Smooth muscle cell of the pulmonary artery (primary cell): ENCODE data around the gene NEK10. TPM values are rescaled to one million over a fixed set of nuclear protein-coding genes. Genes with fewer than 3 reads are reported as not detected.

Experiments used
- total RNA-seq: library from RNA; depleted of rRNA; stranded (reverse); fragments of >200 nt; gene quantifications from 2 replicates; pipeline ENCODE4 v1.2.3, GENCODE V29; 2014

Gene NEK10, protein sequence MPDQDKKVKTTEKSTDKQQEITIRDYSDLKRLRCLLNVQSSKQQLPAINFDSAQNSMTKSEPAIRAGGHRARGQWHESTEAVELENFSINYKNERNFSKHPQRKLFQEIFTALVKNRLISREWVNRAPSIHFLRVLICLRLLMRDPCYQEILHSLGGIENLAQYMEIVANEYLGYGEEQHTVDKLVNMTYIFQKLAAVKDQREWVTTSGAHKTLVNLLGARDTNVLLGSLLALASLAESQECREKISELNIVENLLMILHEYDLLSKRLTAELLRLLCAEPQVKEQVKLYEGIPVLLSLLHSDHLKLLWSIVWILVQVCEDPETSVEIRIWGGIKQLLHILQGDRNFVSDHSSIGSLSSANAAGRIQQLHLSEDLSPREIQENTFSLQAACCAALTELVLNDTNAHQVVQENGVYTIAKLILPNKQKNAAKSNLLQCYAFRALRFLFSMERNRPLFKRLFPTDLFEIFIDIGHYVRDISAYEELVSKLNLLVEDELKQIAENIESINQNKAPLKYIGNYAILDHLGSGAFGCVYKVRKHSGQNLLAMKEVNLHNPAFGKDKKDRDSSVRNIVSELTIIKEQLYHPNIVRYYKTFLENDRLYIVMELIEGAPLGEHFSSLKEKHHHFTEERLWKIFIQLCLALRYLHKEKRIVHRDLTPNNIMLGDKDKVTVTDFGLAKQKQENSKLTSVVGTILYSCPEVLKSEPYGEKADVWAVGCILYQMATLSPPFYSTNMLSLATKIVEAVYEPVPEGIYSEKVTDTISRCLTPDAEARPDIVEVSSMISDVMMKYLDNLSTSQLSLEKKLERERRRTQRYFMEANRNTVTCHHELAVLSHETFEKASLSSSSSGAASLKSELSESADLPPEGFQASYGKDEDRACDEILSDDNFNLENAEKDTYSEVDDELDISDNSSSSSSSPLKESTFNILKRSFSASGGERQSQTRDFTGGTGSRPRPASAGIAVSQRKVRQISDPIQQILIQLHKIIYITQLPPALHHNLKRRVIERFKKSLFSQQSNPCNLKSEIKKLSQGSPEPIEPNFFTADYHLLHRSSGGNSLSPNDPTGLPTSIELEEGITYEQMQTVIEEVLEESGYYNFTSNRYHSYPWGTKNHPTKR
- total RNA-seq, result 13.0 and 16.2 TPM in 2 replicates

DNA sequence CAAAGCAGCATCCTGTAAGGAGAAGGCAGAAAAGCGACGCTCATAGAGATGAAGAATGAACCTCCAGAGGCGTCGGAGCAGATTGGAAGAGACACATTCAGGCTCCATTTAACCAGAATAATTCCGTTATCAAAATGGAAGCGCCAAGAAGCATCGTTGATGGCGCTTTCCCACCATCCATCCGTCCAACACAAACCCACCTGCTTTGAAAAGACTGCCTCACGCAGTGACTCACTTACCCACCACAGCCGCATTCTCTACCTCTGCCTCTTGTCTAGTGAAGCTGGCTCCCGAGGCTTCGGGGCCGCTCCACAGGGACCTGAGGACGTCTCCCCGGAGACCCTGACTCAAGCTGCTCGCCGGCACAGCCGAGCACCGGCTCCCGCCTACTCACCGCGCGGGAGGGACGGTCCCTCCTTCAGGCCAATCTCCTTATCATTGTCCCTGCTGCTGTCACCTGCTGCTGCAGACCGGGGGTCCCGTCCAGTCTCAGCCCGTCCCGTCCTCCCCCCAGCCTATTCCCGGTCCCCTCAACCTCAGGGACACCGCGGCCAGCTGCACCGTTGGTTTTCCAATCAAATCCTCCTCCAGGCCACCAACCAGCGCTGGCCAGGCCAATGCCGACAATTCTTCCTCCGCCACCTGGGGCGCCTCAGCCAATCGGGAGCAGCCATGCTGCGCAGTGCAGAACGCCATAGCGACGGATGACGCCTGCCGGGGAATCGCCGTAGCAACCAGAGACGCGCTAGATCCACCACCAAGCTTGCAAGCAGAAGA, at the start of gene NEK10:
NEK10 (minus strand) TSS at position 553 of the 777 bp plus-strand sequence. CDS start 16,501 bp downstream, outside the sequence.

Other genes with a start within 250 kb of the NEK10 start
- 180 and 203 TPM in 2 replicates for gene SLC4A7, start 115.0 kb upstream of the NEK10 start, total RNA-seq